D721Med (cell line): ENCODE results near the gene SLC6A17.

ENCODE experiments used
- DNase-seq: peaks from one replicate; pipeline ENCODE4 v3.0.0; 2011; ENCODE audit warnings: low spot score; ENCODE audit not compliant: insufficient read length
- FAIRE-seq: peaks from 2 replicates; lab custom pipeline; 2011; peaks lifted over from hg19 to GRCh38; lab: Jason Lieb, UNC
- TF ChIP-seq, protein P1 (sequence below): IDR thresholded peaks from 2 replicates; pipeline ENCODE4 v1.5.1; 2012; ENCODE audit warnings: mild to moderate bottlenecking, control low read depth; ENCODE audit not compliant: insufficient read depth; ENCODE audit errors: missing control alignments

Gene SLC6A17

GRCh38 chr1:110112656-110113055, 37.6 kb upstream of the SLC6A17 start:
- no peak for FAIRE-seq
- no peak for DNase-seq
- TF ChIP-seq, protein P1, sequence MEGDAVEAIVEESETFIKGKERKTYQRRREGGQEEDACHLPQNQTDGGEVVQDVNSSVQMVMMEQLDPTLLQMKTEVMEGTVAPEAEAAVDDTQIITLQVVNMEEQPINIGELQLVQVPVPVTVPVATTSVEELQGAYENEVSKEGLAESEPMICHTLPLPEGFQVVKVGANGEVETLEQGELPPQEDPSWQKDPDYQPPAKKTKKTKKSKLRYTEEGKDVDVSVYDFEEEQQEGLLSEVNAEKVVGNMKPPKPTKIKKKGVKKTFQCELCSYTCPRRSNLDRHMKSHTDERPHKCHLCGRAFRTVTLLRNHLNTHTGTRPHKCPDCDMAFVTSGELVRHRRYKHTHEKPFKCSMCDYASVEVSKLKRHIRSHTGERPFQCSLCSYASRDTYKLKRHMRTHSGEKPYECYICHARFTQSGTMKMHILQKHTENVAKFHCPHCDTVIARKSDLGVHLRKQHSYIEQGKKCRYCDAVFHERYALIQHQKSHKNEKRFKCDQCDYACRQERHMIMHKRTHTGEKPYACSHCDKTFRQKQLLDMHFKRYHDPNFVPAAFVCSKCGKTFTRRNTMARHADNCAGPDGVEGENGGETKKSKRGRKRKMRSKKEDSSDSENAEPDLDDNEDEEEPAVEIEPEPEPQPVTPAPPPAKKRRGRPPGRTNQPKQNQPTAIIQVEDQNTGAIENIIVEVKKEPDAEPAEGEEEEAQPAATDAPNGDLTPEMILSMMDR = no peak

DNA sequence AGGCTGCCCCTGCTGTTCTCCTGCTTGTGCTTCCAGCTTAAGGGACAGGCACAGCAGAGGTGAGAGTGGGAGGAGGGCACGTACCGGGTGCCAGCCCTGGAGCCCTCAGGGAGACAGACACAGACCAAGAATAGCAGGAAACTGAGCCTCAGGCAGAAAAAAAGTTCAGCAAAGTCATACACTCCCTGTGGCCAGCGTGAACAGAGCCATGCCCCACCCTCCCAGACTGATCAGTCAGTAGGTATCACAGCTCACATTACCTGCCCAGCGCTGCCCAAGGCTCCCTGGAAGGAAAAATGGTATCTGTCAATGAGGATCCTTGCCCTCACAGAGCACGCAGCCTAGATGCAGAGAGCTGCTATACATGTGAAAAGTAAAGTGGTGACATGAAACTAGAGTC, 36.7 kb upstream of the SLC6A17 start:
- FAIRE-seq (no peak), DNase-seq (no peak)
- TF ChIP-seq, protein P1 = no peak

- FAIRE-seq (no peak), DNase-seq (no peak)
- TF ChIP-seq, protein P1 = no peak
Measured at GRCh38 chr1:110114173-110114572, 36.1 kb upstream of the SLC6A17 start.

DNA sequence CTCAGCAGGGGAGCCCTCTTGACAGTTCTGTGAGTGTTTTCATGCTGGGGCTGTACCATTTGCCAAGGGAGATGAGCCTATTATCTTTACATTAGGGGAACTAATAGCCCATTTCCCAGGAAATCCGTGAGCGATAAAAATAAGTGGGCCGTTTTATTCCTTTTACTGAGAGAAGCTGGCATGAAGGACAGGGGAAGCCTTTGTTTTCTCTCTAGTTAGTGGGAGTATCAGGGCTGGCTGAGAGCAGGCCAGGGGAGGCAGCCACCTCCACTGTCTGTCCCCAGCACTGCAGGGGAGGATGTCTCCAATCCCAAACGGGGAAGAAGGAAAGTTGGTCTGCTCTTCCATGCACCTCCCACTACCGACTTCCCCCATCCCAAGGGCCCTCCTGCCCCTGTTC, 35.5 kb upstream of the SLC6A17 start:
- TF ChIP-seq, protein P1 = no peak
- FAIRE-seq (no peak), DNase-seq (no peak)

GRCh38 chr1:110118636-110119396, 31.5 kb upstream of the SLC6A17 start:
- FAIRE-seq (no peak), DNase-seq (no peak)
- TF ChIP-seq, protein P1 = no peak

DNA sequence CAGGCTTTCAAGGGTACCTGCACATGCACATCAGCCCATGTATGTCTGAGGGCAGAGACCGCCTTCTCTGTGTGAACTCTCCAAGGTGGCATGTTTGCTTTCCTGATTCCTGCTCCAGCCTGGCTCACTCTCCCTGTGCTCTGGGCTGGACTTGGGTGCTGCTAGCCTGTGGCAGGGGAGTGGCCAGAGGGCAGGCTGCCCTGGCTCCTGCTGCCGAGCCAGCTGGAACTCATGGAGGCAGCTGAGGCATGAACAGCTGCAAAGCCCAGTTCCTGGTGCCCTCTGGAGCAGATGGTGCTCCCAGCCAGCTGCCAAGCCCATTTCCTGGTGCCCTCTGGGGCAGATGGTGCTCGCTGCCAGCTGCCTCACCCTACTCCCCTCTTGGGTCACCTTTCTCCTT, 30.5 kb upstream of the SLC6A17 start:
- DNase-seq (no peak), FAIRE-seq (no peak)
- TF ChIP-seq, protein P1 = no peak

DNA sequence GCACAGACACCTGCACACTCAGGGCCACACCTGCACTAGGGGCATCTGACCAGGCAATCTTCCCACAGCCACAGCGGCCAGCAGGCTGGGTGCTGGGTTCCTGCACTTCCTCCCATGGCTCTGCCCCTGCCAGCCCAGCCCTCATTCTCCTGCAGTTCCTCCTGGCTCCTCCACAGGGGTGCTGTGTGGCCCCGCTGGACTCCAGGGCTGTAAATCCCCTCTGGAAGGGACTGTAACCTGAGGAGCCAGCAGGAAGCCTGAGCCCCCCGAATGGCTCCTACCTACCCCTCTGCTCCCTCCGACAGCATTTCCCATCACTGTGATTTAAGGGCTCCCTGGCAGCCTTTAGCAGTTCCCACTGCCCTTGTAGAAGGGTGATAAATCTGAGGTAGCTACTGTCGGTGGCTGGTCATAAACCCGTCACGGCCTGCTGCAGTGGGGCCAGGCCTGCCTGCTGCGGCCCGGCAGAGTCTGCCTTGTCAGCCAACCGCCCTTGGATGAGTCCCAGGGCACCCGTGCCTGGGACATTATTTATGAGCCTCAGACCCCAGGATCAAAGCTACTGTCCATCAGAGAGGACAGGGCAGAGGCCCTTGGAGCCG, 29.2 kb upstream of the SLC6A17 start:
- TF ChIP-seq, protein P1 = no peak
- DNase-seq (no peak), FAIRE-seq (no peak)
